GM12878 (cell line): Measurements from ENCODE around the gene MAB21L4.

ENCODE experiments used
- CBX5 ChIP-seq: sonication (generic); IDR thresholded peaks from 2 replicates; pipeline ENCODE4 v1.6.1; 2016; ENCODE audit warnings: low read depth, moderate library complexity, mild to moderate bottlenecking, inconsistent platforms
- EZH2 ChIP-seq: IDR thresholded peaks from 2 replicates; pipeline ENCODE4 v1.6.1; 2012; ENCODE audit warnings: low read depth, mild to moderate bottlenecking, control low read depth, inconsistent platforms, low read length, borderline replicate concordance; ENCODE audit not compliant: control insufficient read depth
- HDAC2 ChIP-seq: fragments of 200-600 bp; sonication (generic); IDR thresholded peaks from 2 replicates; pipeline ENCODE4 v1.6.1; 2017
- REST ChIP-seq: IDR thresholded peaks from 2 replicates; pipeline ENCODE4 v1.6.1; 2012; ENCODE audit warnings: mild to moderate bottlenecking, low read depth, low read length
- SREBF2 ChIP-seq: IDR thresholded peaks from 2 replicates; pipeline ENCODE4 v1.6.1; 2012; ENCODE audit warnings: mild to moderate bottlenecking, low read length
- SRF ChIP-seq, 2 experiments: IDR thresholded peaks; 2 replicates each; pipeline ENCODE4 v1.6.1; 2011; ENCODE audit warnings: low read depth in 2 of 2, low read length in 2 of 2, mild to moderate bottlenecking in 1 of 2, moderate library complexity in 1 of 2
- ZBTB33 ChIP-seq: fragments of 450-650 bp; IDR thresholded peaks from 2 replicates; pipeline ENCODE4 v1.6.1; 2017; ENCODE audit warnings: mild to moderate bottlenecking
- ZNF622 ChIP-seq: fragments of 450-650 bp; IDR thresholded peaks from 2 replicates; pipeline ENCODE4 v1.6.1; 2017; ENCODE audit warnings: mild to moderate bottlenecking, inconsistent platforms
- TF ChIP-seq, protein P1 (sequence below): fragments of 450-650 bp; IDR thresholded peaks from 2 replicates; pipeline ENCODE4 v1.6.1; 2017; ENCODE audit warnings: borderline replicate concordance
- TF ChIP-seq, protein P2 (sequence below): IDR thresholded peaks from 2 replicates; pipeline ENCODE4 v1.6.1; 2012; ENCODE audit warnings: low read length, inconsistent platforms
- TF ChIP-seq, protein P3 (sequence below): IDR thresholded peaks from 2 replicates; pipeline ENCODE4 v1.6.1; 2012; ENCODE audit warnings: low read depth, low read length, improper control_type of control experiment
- TF ChIP-seq, protein P4 (sequence below): fragments of 450-650 bp; IDR thresholded peaks from 2 replicates; pipeline ENCODE4 v1.6.1; 2018; ENCODE audit warnings: mild to moderate bottlenecking, low read depth, moderate library complexity; ENCODE audit not compliant: partially characterized antibody
- TF ChIP-seq, protein P5 (sequence below), 3 experiments: IDR thresholded peaks in 2 of 3; conservative IDR thresholded peaks in 1 of 3; 2 replicates each; pipeline ENCODE4 v1.5.1; 2011; ENCODE audit warnings: low read depth in 3 of 3, low read length in 3 of 3, mild to moderate bottlenecking in 3 of 3, control low read depth in 2 of 3, moderate library complexity in 2 of 3, inconsistent platforms in 1 of 3, mixed read lengths in 1 of 3; ENCODE audit not compliant: control insufficient read depth in 2 of 3, insufficient read depth in 1 of 3; ENCODE audit errors: extremely low read depth in 1 of 3

DNA sequence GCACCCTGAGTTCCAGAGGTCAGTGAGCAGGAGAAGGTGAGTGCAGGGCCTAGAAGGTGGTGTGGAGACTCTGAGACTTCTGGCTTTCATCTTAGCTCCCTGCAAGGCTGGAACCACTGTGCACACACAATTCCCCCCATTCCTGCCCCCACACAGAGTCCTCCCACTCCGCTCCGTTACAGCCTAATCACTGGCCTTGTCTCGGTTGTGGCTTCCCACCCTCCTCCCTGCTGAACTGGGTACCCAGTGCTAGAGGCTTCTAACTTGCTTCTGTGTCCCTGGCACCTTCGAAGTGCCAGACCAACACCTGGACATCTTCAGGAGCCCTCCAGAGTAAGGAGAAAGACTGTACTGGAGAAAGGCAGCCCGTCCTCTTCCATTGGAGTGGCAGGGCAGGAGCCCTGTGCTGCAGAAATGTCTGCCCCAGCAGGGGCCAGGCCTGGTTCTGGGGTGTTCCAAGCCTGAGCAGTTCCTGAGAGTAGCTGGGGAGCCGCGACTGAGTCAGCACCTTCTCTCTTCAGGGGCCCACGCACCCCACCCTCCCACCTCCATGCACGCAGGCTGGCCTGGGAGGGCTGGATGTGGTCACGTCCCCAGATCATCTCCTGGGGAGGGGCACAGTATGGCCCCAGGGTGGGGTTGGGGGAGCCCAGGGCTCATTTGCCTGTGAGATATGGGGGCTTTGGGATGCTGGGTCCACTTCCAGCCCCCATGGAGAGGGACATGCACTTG lies 33.6 kb upstream of the MAB21L4 start:
- TF ChIP-seq ZBTB33 (no peak), EZH2 (no peak), CBX5 (no peak), SRF (IDR thresholded peaks at IDR 0.05; ENCODE audit: low read depth in 2 of 2, low read length in 2 of 2) (no peak), HDAC2 (no peak), SREBF2 (no peak), ZNF622 (no peak), REST (no peak)
- TF ChIP-seq, protein P1, sequence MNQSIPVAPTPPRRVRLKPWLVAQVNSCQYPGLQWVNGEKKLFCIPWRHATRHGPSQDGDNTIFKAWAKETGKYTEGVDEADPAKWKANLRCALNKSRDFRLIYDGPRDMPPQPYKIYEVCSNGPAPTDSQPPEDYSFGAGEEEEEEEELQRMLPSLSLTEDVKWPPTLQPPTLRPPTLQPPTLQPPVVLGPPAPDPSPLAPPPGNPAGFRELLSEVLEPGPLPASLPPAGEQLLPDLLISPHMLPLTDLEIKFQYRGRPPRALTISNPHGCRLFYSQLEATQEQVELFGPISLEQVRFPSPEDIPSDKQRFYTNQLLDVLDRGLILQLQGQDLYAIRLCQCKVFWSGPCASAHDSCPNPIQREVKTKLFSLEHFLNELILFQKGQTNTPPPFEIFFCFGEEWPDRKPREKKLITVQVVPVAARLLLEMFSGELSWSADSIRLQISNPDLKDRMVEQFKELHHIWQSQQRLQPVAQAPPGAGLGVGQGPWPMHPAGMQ: no peak
- TF ChIP-seq, protein P2, sequence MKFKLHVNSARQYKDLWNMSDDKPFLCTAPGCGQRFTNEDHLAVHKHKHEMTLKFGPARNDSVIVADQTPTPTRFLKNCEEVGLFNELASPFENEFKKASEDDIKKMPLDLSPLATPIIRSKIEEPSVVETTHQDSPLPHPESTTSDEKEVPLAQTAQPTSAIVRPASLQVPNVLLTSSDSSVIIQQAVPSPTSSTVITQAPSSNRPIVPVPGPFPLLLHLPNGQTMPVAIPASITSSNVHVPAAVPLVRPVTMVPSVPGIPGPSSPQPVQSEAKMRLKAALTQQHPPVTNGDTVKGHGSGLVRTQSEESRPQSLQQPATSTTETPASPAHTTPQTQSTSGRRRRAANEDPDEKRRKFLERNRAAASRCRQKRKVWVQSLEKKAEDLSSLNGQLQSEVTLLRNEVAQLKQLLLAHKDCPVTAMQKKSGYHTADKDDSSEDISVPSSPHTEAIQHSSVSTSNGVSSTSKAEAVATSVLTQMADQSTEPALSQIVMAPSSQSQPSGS: no peak
- TF ChIP-seq, protein P3, sequence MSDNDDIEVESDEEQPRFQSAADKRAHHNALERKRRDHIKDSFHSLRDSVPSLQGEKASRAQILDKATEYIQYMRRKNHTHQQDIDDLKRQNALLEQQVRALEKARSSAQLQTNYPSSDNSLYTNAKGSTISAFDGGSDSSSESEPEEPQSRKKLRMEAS: no peak
- TF ChIP-seq, protein P4, sequence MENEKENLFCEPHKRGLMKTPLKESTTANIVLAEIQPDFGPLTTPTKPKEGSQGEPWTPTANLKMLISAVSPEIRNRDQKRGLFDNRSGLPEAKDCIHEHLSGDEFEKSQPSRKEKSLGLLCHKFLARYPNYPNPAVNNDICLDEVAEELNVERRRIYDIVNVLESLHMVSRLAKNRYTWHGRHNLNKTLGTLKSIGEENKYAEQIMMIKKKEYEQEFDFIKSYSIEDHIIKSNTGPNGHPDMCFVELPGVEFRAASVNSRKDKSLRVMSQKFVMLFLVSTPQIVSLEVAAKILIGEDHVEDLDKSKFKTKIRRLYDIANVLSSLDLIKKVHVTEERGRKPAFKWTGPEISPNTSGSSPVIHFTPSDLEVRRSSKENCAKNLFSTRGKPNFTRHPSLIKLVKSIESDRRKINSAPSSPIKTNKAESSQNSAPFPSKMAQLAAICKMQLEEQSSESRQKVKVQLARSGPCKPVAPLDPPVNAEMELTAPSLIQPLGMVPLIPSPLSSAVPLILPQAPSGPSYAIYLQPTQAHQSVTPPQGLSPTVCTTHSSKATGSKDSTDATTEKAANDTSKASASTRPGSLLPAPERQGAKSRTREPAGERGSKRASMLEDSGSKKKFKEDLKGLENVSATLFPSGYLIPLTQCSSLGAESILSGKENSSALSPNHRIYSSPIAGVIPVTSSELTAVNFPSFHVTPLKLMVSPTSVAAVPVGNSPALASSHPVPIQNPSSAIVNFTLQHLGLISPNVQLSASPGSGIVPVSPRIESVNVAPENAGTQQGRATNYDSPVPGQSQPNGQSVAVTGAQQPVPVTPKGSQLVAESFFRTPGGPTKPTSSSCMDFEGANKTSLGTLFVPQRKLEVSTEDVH: no peak
- TF ChIP-seq, protein P5, sequence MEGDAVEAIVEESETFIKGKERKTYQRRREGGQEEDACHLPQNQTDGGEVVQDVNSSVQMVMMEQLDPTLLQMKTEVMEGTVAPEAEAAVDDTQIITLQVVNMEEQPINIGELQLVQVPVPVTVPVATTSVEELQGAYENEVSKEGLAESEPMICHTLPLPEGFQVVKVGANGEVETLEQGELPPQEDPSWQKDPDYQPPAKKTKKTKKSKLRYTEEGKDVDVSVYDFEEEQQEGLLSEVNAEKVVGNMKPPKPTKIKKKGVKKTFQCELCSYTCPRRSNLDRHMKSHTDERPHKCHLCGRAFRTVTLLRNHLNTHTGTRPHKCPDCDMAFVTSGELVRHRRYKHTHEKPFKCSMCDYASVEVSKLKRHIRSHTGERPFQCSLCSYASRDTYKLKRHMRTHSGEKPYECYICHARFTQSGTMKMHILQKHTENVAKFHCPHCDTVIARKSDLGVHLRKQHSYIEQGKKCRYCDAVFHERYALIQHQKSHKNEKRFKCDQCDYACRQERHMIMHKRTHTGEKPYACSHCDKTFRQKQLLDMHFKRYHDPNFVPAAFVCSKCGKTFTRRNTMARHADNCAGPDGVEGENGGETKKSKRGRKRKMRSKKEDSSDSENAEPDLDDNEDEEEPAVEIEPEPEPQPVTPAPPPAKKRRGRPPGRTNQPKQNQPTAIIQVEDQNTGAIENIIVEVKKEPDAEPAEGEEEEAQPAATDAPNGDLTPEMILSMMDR (IDR thresholded peaks at IDR 0.05 in 2 of 3, conservative IDR thresholded peaks at IDR 0.05 in 1 of 3; ENCODE audit: control insufficient read depth in 2 of 3, extremely low read depth in 1 of 3, insufficient read depth in 1 of 3, low read depth in 3 of 3, low read length in 3 of 3): no peak
